HPDE6-E6E7 (cell line): ENCODE results near the gene ZBTB9.

Source experiments
- DNase-seq: peaks from one replicate; pipeline ENCODE4 v3.0.0; 2011; ENCODE audit warnings: missing footprints; ENCODE audit errors: extremely low spot score

The ZBTB9 gene

GRCh38 chr6:33433544-33434191 lies 20.7 kb upstream of the ZBTB9 start:
- no peak for DNase-seq

GRCh38 chr6:33434961-33435360 lies 19.4 kb upstream of the ZBTB9 start:
- DNase-seq = no peak

GRCh38 chr6:33437666-33438065 lies 16.7 kb upstream of the ZBTB9 start:
- no peak for DNase-seq

- DNase-seq = no peak
These were observed 15.3 kb upstream of the ZBTB9 start for GRCh38 chr6:33438978-33439594.

GRCh38 chr6:33439956-33440648 lies 14.3 kb upstream of the ZBTB9 start:
- no peak for DNase-seq

- no peak for DNase-seq
These were observed 13.6 kb upstream of the ZBTB9 start for GRCh38 chr6:33440649-33441309.

- no peak for DNase-seq
These were observed 12.9 kb upstream of the ZBTB9 start for GRCh38 chr6:33441457-33441856.

- no peak for DNase-seq
These were observed 12.1 kb upstream of the ZBTB9 start for GRCh38 chr6:33442283-33442682.

- no peak for DNase-seq
These were observed 11.4 kb upstream of the ZBTB9 start for GRCh38 chr6:33443025-33443424.

- DNase-seq = no peak
These were observed 10.5 kb upstream of the ZBTB9 start for GRCh38 chr6:33443619-33444504.

GRCh38 chr6:33445119-33445603 lies 9.2 kb upstream of the ZBTB9 start:
- no peak for DNase-seq

- no peak for DNase-seq
These were observed 8.0 kb upstream of the ZBTB9 start for GRCh38 chr6:33446356-33446755.

GRCh38 chr6:33450434-33450833 lies 3.9 kb upstream of the ZBTB9 start:
- no peak for DNase-seq

- DNase-seq = no peak
These were observed 2.8 kb upstream of the ZBTB9 start for GRCh38 chr6:33451606-33452005.

- DNase-seq = no peak
These were observed 1.9 kb upstream of the ZBTB9 start for GRCh38 chr6:33452496-33452895.

GRCh38 chr6:33453393-33454008 lies 875 bp upstream of the ZBTB9 start:
- no peak for DNase-seq

GRCh38 chr6:33455051-33455450 lies 675 bp downstream of the ZBTB9 start:
- no peak for DNase-seq

GRCh38 chr6:33456156-33456555 lies 1.8 kb downstream of the ZBTB9 start:
- no peak for DNase-seq

- DNase-seq = no peak
These were observed 4.3 kb downstream of the ZBTB9 start for GRCh38 chr6:33458676-33459075.

GRCh38 chr6:33459226-33459625 lies 4.8 kb downstream of the ZBTB9 start:
- DNase-seq = no peak
